GM13977 (cell line): ENCODE measurements around the gene TTC23L.

Experiments
- DNase-seq: peaks from one replicate; pipeline ENCODE4 v3.0.0; 2012; ENCODE audit warnings: low spot score
- in situ Hi-C: fragments of 300-500 bp; cut with MboI; formaldehyde crosslinking; loops from one replicate; pipeline ENCODE4 v1.12.0; 2022; ENCODE audit warnings: low sequenced_read_pairs, low pct_unique_long_range_greater_than_20kb, mixed read lengths, inconsistent platforms; ENCODE audit not compliant: unreplicated experiment
- TF ChIP-seq, protein P1 (sequence below): IDR thresholded peaks from 2 replicates; pipeline ENCODE4 v1.5.1; 2012; ENCODE audit warnings: mild to moderate bottlenecking, control low read depth; ENCODE audit not compliant: insufficient read depth; ENCODE audit errors: extremely low read depth, missing control alignments

TTC23L gene, protein sequence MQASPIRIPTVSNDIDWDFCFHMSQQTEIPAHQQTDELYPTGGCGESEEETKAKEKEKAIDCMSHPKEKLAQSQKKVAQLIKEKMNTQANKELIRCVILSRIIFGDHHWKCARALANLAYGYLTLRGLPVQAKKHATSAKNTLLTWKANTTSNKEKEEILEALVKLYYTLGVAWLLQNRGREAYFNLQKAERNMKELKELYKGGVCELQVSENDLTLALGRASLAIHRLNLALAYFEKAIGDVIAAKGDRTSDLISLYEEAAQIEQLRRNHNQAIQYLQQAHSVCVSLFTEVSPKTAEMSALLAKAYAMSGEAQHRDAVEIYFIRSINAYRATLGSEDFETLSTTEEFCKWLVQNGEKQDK

DNA sequence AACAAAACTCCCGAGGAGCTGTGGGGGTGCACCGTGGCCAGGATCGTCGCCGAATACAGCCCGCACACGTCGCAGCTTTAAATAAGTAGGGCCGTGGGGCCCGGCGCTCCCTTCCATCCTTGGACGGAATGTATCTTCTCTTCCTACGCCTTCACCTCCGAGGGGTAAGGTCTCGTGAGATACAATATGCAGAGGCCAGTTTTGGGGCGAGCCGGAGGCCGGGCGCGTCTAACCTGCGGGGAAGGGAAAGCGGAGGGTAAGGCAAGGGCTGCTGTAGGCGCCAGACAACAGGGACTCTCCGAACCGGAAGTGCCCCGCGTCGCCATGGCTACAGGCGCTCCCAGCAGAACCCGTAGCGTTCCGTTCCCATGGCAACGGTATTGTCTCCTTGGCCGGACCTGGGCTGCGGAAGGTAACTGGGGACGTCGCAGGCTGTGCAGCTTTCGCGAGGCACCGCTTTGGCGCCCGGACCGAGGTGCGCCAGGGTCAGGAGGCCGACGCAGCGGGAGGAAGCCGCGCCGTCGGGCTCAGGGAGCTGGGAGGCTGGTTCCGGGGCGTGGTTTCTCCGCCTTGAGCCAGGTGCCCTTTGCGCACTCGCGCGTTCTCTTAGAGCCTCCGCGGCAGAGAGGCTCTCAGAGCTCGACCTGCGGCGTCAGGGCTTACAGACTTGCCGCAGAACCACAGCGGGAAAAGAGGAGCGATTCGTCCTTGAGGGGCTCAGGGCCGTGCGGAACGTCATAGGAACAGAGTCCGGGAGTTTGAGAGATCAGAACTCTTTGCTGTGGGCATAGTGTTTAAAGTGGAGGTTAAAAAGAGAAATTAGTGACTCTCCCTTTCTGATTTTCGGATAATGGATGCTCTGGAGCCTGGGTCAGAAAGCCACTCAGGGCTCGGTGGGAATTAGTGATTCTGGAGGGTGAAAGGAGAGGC, at the start of gene TTC23L:
Gene TTC23L, plus strand, starts transcription at position 380 of the 930 bp plus-strand sequence. CDS start 1,508 bp downstream, outside the sequence.
- peak; percentile 93 for DNase-seq
- in situ Hi-C loops: no loop called here
- TF ChIP-seq, protein P1, sequence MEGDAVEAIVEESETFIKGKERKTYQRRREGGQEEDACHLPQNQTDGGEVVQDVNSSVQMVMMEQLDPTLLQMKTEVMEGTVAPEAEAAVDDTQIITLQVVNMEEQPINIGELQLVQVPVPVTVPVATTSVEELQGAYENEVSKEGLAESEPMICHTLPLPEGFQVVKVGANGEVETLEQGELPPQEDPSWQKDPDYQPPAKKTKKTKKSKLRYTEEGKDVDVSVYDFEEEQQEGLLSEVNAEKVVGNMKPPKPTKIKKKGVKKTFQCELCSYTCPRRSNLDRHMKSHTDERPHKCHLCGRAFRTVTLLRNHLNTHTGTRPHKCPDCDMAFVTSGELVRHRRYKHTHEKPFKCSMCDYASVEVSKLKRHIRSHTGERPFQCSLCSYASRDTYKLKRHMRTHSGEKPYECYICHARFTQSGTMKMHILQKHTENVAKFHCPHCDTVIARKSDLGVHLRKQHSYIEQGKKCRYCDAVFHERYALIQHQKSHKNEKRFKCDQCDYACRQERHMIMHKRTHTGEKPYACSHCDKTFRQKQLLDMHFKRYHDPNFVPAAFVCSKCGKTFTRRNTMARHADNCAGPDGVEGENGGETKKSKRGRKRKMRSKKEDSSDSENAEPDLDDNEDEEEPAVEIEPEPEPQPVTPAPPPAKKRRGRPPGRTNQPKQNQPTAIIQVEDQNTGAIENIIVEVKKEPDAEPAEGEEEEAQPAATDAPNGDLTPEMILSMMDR: no peak

DNA sequence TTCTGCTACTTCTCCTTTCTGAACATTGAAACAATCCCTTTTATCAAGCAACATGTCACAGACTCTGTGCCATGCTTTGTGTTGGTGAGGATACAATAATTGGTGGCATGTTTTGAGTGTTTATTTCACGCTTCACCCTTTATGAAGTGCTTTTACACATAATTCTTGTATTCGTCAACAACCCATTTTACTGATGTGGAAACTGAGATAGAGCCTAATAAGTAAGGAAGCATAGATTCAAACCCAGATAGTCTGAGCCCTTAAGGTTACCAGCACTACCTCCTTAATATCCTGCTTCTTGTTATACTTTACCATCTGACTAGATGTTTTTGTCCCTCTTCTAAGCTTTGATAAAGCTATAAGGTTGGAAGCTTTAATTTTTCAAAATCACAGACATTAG, 49.3 kb upstream of the TTC23L start:
- in situ Hi-C loops: no loop called here
- TF ChIP-seq, protein P1: no peak
- DNase-seq: no peak

DNA sequence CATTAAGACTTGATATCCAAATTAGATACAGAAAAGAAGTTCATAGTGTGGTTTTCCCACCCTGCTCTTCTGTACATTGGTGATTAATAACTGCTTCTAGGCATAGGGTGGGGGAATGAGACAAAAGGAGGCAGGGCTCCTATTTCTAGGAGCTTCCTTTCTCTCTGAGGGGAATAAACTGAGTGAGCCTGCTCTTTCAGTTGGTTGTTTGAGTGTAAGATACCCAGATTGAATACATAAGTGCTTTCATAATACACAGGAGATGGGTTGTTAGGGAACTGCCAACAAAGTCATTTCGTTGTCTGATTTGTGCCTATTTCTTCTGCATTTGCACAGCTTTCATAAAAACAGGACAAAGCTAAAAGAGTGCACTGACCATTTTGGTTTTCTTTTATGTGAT, 48.9 kb upstream of the TTC23L start:
- DNase-seq: no peak
- TF ChIP-seq, protein P1: no peak
- in situ Hi-C loops: no loop called here

DNA sequence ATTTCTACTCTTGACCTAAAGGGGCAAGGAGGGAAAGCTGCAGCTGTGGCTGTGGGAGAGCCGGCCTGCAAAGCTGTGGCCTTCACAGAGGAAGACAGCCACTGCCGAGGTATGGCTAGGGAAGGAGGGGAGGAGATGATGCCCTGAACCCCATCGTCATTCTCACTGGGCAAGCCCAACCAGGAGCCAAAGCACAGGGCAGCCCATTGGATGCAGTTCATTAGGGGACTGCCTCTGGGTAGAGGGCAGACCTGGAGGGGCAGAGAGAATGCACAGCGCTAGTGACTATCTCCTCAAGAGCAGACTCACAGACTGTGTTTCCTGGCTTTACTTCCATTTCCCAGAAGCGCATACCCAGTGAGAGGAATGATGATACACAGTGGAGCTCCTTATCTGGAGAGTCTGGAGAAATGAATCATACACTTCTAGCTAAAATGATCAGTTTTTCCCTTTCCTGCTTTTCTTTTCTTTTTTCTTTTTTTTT, 47.2 kb upstream of the TTC23L start:
- in situ Hi-C loops: no loop called here
- no peak for DNase-seq
- TF ChIP-seq, protein P1: no peak

DNA sequence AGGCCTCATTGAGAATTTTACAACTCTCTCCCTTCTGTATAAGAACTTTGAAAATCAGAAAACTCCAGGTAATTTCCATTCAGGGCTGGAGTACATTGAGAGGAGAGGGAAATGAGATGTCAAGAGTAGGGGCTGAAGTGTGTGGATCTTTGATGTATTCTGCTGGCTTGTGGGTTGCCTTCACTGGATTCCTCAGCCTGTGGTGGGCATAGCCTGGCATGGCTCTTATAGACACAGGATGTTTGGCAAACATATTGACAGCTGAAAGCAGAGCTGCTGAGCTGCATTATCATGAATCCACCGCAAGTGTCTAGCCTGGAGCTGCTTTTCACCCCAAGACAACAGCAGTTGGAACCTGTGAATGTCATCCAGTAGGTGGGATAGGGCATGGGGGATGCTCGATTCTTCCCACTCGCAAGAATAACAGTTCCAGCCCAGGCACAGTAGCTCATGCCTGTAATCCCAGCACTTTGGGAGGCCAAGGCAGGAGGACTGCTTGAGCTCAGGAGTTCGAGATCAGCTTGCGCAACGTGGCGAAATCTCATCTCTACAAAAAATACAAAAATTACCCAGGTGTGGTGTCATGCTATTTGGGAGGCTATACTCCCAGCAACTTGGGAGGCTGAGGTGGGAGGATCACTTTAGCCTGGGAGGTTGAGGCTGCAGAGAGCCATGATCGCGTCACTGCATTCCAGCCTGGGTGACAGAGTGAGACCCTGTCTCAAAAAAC, 36.0 kb upstream of the TTC23L start:
- no peak for DNase-seq
- TF ChIP-seq, protein P1: no peak
- in situ Hi-C loops: no loop called here

DNA sequence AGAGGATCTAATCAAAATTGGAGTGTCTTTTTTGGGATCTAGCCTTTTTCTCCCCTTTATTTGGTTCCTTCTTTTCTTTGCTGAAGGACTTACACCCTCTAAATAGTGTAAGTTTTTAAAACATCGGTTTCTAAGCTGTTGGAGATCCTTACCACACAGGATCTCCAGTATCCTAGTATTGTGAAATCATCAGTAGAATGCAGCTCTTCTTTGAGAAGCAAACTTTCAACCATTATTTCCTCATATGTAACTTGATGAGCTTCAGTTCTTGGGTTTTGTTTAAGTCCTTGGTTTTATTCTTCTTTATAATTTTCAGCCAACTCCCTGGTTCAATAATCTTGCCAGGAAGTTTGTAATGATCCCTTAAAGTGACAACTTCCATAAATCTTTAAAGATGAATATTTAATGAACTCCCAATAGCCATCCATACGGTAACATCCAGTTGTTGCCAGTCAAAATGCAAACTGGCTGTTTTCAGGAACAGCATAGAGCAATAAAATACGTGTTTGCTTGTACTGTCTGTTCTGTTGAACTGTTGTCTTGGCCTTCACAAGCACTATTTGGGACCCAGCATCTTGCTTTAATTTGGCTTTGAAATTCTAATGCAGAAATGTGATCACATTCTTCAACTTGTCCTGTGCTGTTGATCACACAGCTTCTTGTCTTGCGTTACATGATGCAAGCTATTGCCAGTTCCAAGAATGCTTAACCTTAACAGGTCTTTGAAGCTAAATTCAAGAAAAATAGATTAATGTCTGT, 34.8 kb upstream of the TTC23L start:
- in situ Hi-C loops: no loop called here
- no peak for DNase-seq
- TF ChIP-seq, protein P1: no peak
